H1 (cell line): ENCODE results near the gene GALNT2. TPM values are rescaled to one million over a fixed set of nuclear protein-coding genes. Genes with fewer than 3 reads are reported as not detected.

Source experiments
- CTCF ChIA-PET: fragments of 300-600 bp; sonication (Branson Sonifier 250); formaldehyde crosslinking; loops from one replicate; lab custom pipeline; 2021; ENCODE audit not compliant: partially characterized antibody; lab: Charles Lee
- POLR2A ChIA-PET: fragments of 300-600 bp; sonication (Branson Sonifier 250); formaldehyde crosslinking; loops from one replicate; lab custom pipeline; 2021; ENCODE audit warnings: inconsistent platforms; ENCODE audit not compliant: partially characterized antibody; lab: Charles Lee
- DNase-seq, 2 experiments: peaks; one replicate each; pipeline versions ENCODE4 v3.0.0 to v3.0.0-alpha.2; 2010 to 2022; ENCODE audit warnings: low spot score in 2 of 2, low read depth in 1 of 2, mixed read lengths in 1 of 2
- FAIRE-seq: peaks from 2 replicates; lab custom pipeline; 2011; peaks lifted over from hg19 to GRCh38; lab: Jason Lieb, UNC
- H2AFZ ChIP-seq: 2 replicates; pipeline ENCODE4 v1.8.1; 2012; ENCODE audit warnings: low read length, inconsistent platforms
- H2AK5ac ChIP-seq: 2 replicates; pipeline ENCODE4 v1.6.1; 2013; ENCODE audit warnings: low read depth, low read length
- H2BK120ac ChIP-seq: replicated peaks from 2 replicates; pipeline ENCODE3; 2013; ENCODE audit warnings: low read depth, low read length, inconsistent platforms
- H2BK12ac ChIP-seq: 2 replicates; pipeline ENCODE4 v1.6.1; 2013; ENCODE audit warnings: low read depth, low read length
- H2BK15ac ChIP-seq: 2 replicates; pipeline ENCODE4 v1.6.1; 2013; ENCODE audit warnings: low read length
- H2BK20ac ChIP-seq: 2 replicates; pipeline ENCODE4 v1.6.1; 2013; ENCODE audit warnings: low read length
- H2BK5ac ChIP-seq: 2 replicates; pipeline ENCODE4 v1.6.1; 2013; ENCODE audit warnings: low read depth, low read length
- H3K14ac ChIP-seq: 2 replicates; pipeline ENCODE4 v1.6.1; 2013; ENCODE audit warnings: inconsistent platforms; ENCODE audit not compliant: insufficient read length
- H3K18ac ChIP-seq: 2 replicates; pipeline ENCODE4 v1.6.1; 2013; ENCODE audit warnings: low read length; ENCODE audit errors: extremely low read depth
- H3K23ac ChIP-seq: 2 replicates; pipeline ENCODE4 v1.6.1; 2013; ENCODE audit warnings: inconsistent platforms; ENCODE audit not compliant: insufficient read length
- H3K23me2 ChIP-seq: 2 replicates; pipeline ENCODE4 v1.6.1; 2013; ENCODE audit warnings: low read depth, low read length
- H3K27ac ChIP-seq: 2 replicates; pipeline ENCODE4 v1.6.1; 2011; ENCODE audit warnings: low read depth, low read length, inconsistent platforms
- H3K27me3 ChIP-seq, 4 experiments: replicated peaks in 1 of 4; 1 replicate in 1 of 4; 2 replicates in 3 of 4; pipeline versions ENCODE4 v1.6.1 to v1.8.1; 2011 to 2013; ENCODE audit warnings: low read length in 3 of 4, mild to moderate bottlenecking in 3 of 4, inconsistent platforms in 2 of 4, mixed read lengths in 2 of 4, moderate library complexity in 1 of 4; ENCODE audit not compliant: control insufficient read depth in 3 of 4, insufficient read depth in 3 of 4; ENCODE audit errors: extremely low read depth in 1 of 4
- H3K36me3 ChIP-seq, 4 experiments: 2 replicates each; pipeline versions ENCODE4 v1.6.1 to v1.8.1; 2011 to 2013; ENCODE audit warnings: mild to moderate bottlenecking in 4 of 4, low read length in 3 of 4, moderate library complexity in 2 of 4, control low read depth in 1 of 4, inconsistent platforms in 1 of 4; ENCODE audit not compliant: insufficient read depth in 4 of 4, control insufficient read depth in 2 of 4
- H3K4ac ChIP-seq: replicated peaks from 2 replicates; pipeline ENCODE3; 2013; ENCODE audit warnings: low read length, low read depth, mixed read lengths, inconsistent platforms; ENCODE audit not compliant: insufficient read length
- H3K4me1 ChIP-seq, 4 experiments: replicated peaks in 1 of 4; 1 replicate in 1 of 4; 2 replicates in 3 of 4; pipeline versions ENCODE4 v1.6.1 to v1.8.1; 2011 to 2013; ENCODE audit warnings: low read length in 3 of 4, inconsistent platforms in 2 of 4, mixed read lengths in 1 of 4; ENCODE audit not compliant: insufficient read depth in 4 of 4, control insufficient read depth in 3 of 4
- H3K4me2 ChIP-seq, 2 experiments: 2 replicates each; pipeline versions ENCODE4 v1.6.1 to v1.8.1; 2011 to 2013; ENCODE audit warnings: low read depth in 2 of 2, low read length in 2 of 2, control low read depth in 1 of 2, inconsistent platforms in 1 of 2, mild to moderate bottlenecking in 1 of 2; ENCODE audit not compliant: insufficient read depth in 1 of 2
- H3K4me3 ChIP-seq, 4 experiments: fragments of 200-600, 300-600 bp in 1 of 4; sonication (generic), shearing (Covaris generic), sonication (Bioruptor Twin) in 1 of 4; 2 replicates each; pipeline versions ENCODE4 v1.5.1 to v1.8.1; 2011 to 2016; ENCODE audit warnings: low read length in 4 of 4, low read depth in 3 of 4, control low read depth in 2 of 4, inconsistent platforms in 2 of 4, mild to moderate bottlenecking in 2 of 4, mixed read lengths in 1 of 4, moderate library complexity in 1 of 4; ENCODE audit not compliant: insufficient read depth in 2 of 4; ENCODE audit errors: extremely low read depth in 1 of 4
- H3K56ac ChIP-seq: replicated peaks from 2 replicates; pipeline ENCODE3; 2013; ENCODE audit warnings: low read depth, mild to moderate bottlenecking, mixed read lengths, low read length, inconsistent platforms; ENCODE audit not compliant: insufficient read length
- H3K79me1 ChIP-seq: 2 replicates; pipeline ENCODE4 v1.6.1; 2013; ENCODE audit warnings: low read depth, low read length, control low read depth
- H3K79me2 ChIP-seq, 2 experiments: 2 replicates each; pipeline versions ENCODE4 v1.6.1 to v1.8.1; 2012 to 2013; ENCODE audit warnings: low read length in 2 of 2, mild to moderate bottlenecking in 2 of 2, inconsistent platforms in 1 of 2; ENCODE audit not compliant: insufficient read depth in 2 of 2, control insufficient read depth in 1 of 2
- H3K9ac ChIP-seq, 4 experiments: replicated peaks in 1 of 4; 1 replicate in 1 of 4; 2 replicates in 3 of 4; pipeline versions ENCODE4 v1.6.1 to v1.8.1; 2011 to 2013; ENCODE audit warnings: low read depth in 3 of 4, low read length in 3 of 4, control low read depth in 2 of 4, mild to moderate bottlenecking in 2 of 4, moderate library complexity in 2 of 4, inconsistent platforms in 1 of 4; ENCODE audit errors: extremely low read depth in 1 of 4
- H3K9me3 ChIP-seq, 2 experiments: 2 replicates each; pipeline versions ENCODE4 v1.6.1 to v1.8.1; 2012 to 2013; ENCODE audit warnings: mild to moderate bottlenecking in 2 of 2, moderate library complexity in 2 of 2, control low read depth in 1 of 2, inconsistent platforms in 1 of 2, low read depth in 1 of 2, low read length in 1 of 2, mixed read lengths in 1 of 2; ENCODE audit not compliant: insufficient read depth in 2 of 2
- H4K20me1 ChIP-seq, 2 experiments: replicated peaks in 1 of 2; 2 replicates each; pipeline versions ENCODE3 to v1.8.1; 2011 to 2013; ENCODE audit warnings: inconsistent platforms in 2 of 2, low read length in 2 of 2, mild to moderate bottlenecking in 1 of 2; ENCODE audit not compliant: insufficient read depth in 2 of 2, control insufficient read depth in 1 of 2
- H4K5ac ChIP-seq: 2 replicates; pipeline ENCODE4 v1.6.1; 2013; ENCODE audit warnings: low read length, low read depth, mixed read lengths, inconsistent platforms; ENCODE audit not compliant: insufficient read length
- H4K8ac ChIP-seq: 2 replicates; pipeline ENCODE4 v1.8.0; 2013; ENCODE audit warnings: mild to moderate bottlenecking, moderate library complexity, low read length, inconsistent platforms; ENCODE audit not compliant: insufficient read depth; ENCODE audit errors: extremely low read depth
- H4K91ac ChIP-seq: replicated peaks from 2 replicates; pipeline ENCODE3; 2013; ENCODE audit warnings: low read length, mixed read lengths, inconsistent platforms; ENCODE audit not compliant: insufficient read length
- ATF3 ChIP-seq: IDR thresholded peaks from 2 replicates; pipeline ENCODE4 v1.6.1; 2011; ENCODE audit warnings: low read depth, mild to moderate bottlenecking, low read length; ENCODE audit not compliant: insufficient read depth
- FOSL1 ChIP-seq: IDR thresholded peaks from 2 replicates; pipeline ENCODE4 v1.6.1; 2011; ENCODE audit warnings: mild to moderate bottlenecking, low read depth, low read length, moderate library complexity; ENCODE audit not compliant: insufficient read depth
- HDAC2 ChIP-seq, 2 experiments: fragments of 300-600 bp in 1 of 2; sonication (generic) in 1 of 2; IDR thresholded peaks; 2 replicates each; pipeline ENCODE4 v1.6.1; 2011 to 2012; ENCODE audit warnings: low read depth in 2 of 2, low read length in 2 of 2, mild to moderate bottlenecking in 2 of 2, moderate library complexity in 2 of 2, borderline replicate concordance in 1 of 2, inconsistent platforms in 1 of 2
- JUND ChIP-seq: IDR thresholded peaks from 2 replicates; pipeline ENCODE4 v1.6.1; 2011; ENCODE audit warnings: mild to moderate bottlenecking, improper control_type of control experiment, low read length
- KDM5A ChIP-seq: fragments of 200-600 bp; IDR thresholded peaks from 2 replicates; pipeline ENCODE4 v1.7.1; 2012; ENCODE audit warnings: mild to moderate bottlenecking, low read length, inconsistent platforms, mixed read lengths
- POLR2A ChIP-seq, 2 experiments: IDR thresholded peaks; 1 replicate in 1 of 2; 2 replicates in 1 of 2; pipeline ENCODE4 v1.6.1; 2011; ENCODE audit warnings: low read depth in 2 of 2, low read length in 2 of 2, mild to moderate bottlenecking in 2 of 2; ENCODE audit errors: control extremely low read depth in 1 of 2
- RAD21 ChIP-seq, 2 experiments: IDR thresholded peaks in 1 of 2; conservative IDR thresholded peaks in 1 of 2; 2 replicates each; pipeline ENCODE4 v1.6.1; 2011; ENCODE audit warnings: low read depth in 2 of 2, low read length in 2 of 2, improper control_type of control experiment in 1 of 2, inconsistent platforms in 1 of 2, mild to moderate bottlenecking in 1 of 2, moderate library complexity in 1 of 2
- RFX5 ChIP-seq: IDR thresholded peaks from 2 replicates; pipeline ENCODE4 v1.6.1; 2011; ENCODE audit warnings: low read depth, low read length, improper control_type of control experiment, borderline replicate concordance
- TBP ChIP-seq: IDR thresholded peaks from 2 replicates; pipeline ENCODE4 v1.6.1; 2011; ENCODE audit warnings: low read depth, low read length, improper control_type of control experiment
- TEAD4 ChIP-seq: IDR thresholded peaks from 2 replicates; pipeline ENCODE4 v1.6.1; 2012; ENCODE audit warnings: low read depth, low read length, inconsistent platforms, mixed read lengths
- WGBS, 2 experiments: shearing (Covaris generic) in 1 of 2; methylation state at CpG; one replicate each; pipeline versions ENCODE4 v1.1.6 to v1.1.7; 2013 to 2015; ENCODE audit warnings: low lambda C conversion rate in 2 of 2, mixed read lengths in 2 of 2, inconsistent platforms in 1 of 2, low coverage in 1 of 2, missing lambda C conversion rate in 1 of 2; ENCODE audit not compliant: insufficient replicate concordance in 2 of 2, insufficient coverage in 1 of 2, insufficient read length in 1 of 2; ENCODE audit errors: extremely low coverage in 1 of 2, missing lambda C conversion rate in 1 of 2; 5-methylcytosine and 5-hydroxymethylcytosine counted together
- polyA plus RNA-seq, 7 experiments: library from polyadenylated mRNA; depleted of rRNA in 3 of 7; stranded (reverse) in 5 of 7; unstranded in 2 of 7; fragments of >200 nt in 5 of 7; fragments of 200-250 nt in 2 of 7; gene quantifications; 1 replicate in 5 of 7; 2 replicates in 1 of 7; 4 replicates in 1 of 7; pipeline versions ENCODE4 v1.2.1 to v1.2.3, GENCODE V29; 2011 to 2013; ENCODE audit warnings: missing spikeins in 2 of 7, mixed read lengths in 2 of 7
- total RNA-seq: library from RNA; stranded (reverse); fragmentation: NEBNext Ultra II Directional; extraction: Animal tissue kit (Norgen Biotek cat#: 25700); gene quantifications from 2 replicates; pipeline ENCODE4 v1.2.1, GENCODE V29; 2021
- TF ChIP-seq, protein P1 (sequence below): IDR thresholded peaks from 2 replicates; pipeline ENCODE4 v1.6.1; 2012; ENCODE audit warnings: inconsistent platforms

Gene GALNT2
- total and polyA plus RNA-seq, 2 of the 8 experiments (the other 6 are each of a cell fraction or from before 2014, with no cell fraction given), result 34.5 to 75.3 TPM

- H3K36me3 ChIP-seq, result peaks cover 0 to 19% (median 1%) of the 10 kb centered on the region in 4 experiments; a peak in 3 of 8 replicates
- FAIRE-seq, result no peak
- H3K9me3 ChIP-seq, result no peaks in the 10 kb centered on the region
- H3K4me3 ChIP-seq, result no peak overlapping the region
- H2BK120ac ChIP-seq, result no peak overlapping the region
- no peaks in the 10 kb centered on the region for H3K27me3 ChIP-seq
- peak overlapping the region; percentile 94 for H3K23ac ChIP-seq
- no peak overlapping the region for H3K9ac ChIP-seq
- DNase-seq, result no peak
- H4K20me1 ChIP-seq, result peaks cover 0 to 3% of the 10 kb centered on the region in 2 experiments
- no peak overlapping the region for H4K5ac ChIP-seq
- no peaks in the 10 kb centered on the region for H3K79me2 ChIP-seq
- H3K4ac ChIP-seq, result no peak overlapping the region
- no peak overlapping the region for H2BK20ac ChIP-seq
- no peak overlapping the region for H3K14ac ChIP-seq
- peaks cover 9 to 20% (median 11%) of the 10 kb centered on the region in 4 experiments for H3K4me1 ChIP-seq
- no peak overlapping the region; the same call in 1 of the 2 replicates for H2BK12ac ChIP-seq
- POLR2A ChIA-PET, result interaction anchor here (0.8 to 3.0 kb wide), 2 partner anchors 10 to 41 kb away, joined by 3 to 14 read pairs; no protein-coding TSS in a partner anchor
- peak overlapping the region; percentile 72 for H3K18ac ChIP-seq
- peak overlapping the region; percentile 34 for H4K91ac ChIP-seq
- no peak overlapping the region for H3K27ac ChIP-seq
- H2BK5ac ChIP-seq, result peak overlapping the region; percentile 67
- H3K23me2 ChIP-seq, result no peaks in the 10 kb centered on the region
- no peak overlapping the region for H3K4me2 ChIP-seq
- H2AFZ ChIP-seq, result no peak overlapping the region
- no peaks in the 10 kb centered on the region for H3K79me1 ChIP-seq
- WGBS, 2 experiments, result 93% methylated on average over 20 of the region's 20 CpGs; no CpG with 5 or more reads in 1 of the 2 experiments
- H4K8ac ChIP-seq, result peak overlapping the region; percentile 0
- CTCF ChIA-PET, result interaction anchor here (0.6 to 1.8 kb wide), 6 partner anchors 8 to 764 kb away, joined by 3 to 6 read pairs (median 3); no protein-coding TSS in a partner anchor
- no peak overlapping the region for H2AK5ac ChIP-seq
- no peak overlapping the region for H2BK15ac ChIP-seq
- H3K56ac ChIP-seq, result no peak overlapping the region
- no peak for TF ChIP-seq RFX5
- TF ChIP-seq, protein P1, sequence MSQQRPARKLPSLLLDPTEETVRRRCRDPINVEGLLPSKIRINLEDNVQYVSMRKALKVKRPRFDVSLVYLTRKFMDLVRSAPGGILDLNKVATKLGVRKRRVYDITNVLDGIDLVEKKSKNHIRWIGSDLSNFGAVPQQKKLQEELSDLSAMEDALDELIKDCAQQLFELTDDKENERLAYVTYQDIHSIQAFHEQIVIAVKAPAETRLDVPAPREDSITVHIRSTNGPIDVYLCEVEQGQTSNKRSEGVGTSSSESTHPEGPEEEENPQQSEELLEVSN, result no peak
- TF ChIP-seq POLR2A (IDR thresholded peaks at IDR 0.05; ENCODE audit: control extremely low read depth in 1 of 2, low read depth in 2 of 2, low read length in 2 of 2), result no peak
- no peak for TF ChIP-seq HDAC2 (IDR thresholded peaks at IDR 0.05; ENCODE audit: borderline replicate concordance in 1 of 2, low read depth in 2 of 2, low read length in 2 of 2)
- TF ChIP-seq TEAD4, result no peak
- TF ChIP-seq KDM5A, result no peak
- no peak for TF ChIP-seq FOSL1
- no peak for TF ChIP-seq ATF3
- no peak for TF ChIP-seq TBP
- no peak for TF ChIP-seq JUND
- no peak for TF ChIP-seq RAD21 (IDR thresholded peaks at IDR 0.05 in 1 of 2, conservative IDR thresholded peaks at IDR 0.05 in 1 of 2; ENCODE audit: low read depth in 2 of 2, low read length in 2 of 2)
These were observed 212.0 kb downstream of the GALNT2 start for GRCh38 chr1:230278871-230279582.
